NCI-H524 (cell line): Measurements from ENCODE around the gene DIAPH2.
"Not testable (repeated sequence)": the region's sequence is repeated elsewhere in the genome, so short reads cannot be mapped to it uniquely, and the experiment has no call there.

ENCODE experiments used
- DNase-seq, 2 experiments: peaks; one replicate each; lab custom pipeline; 2025; lab: John Stamatoyannopoulos, UW

DIAPH2 gene

GRCh38 chrX:97387004-97387403 is 702.4 kb downstream of the DIAPH2 start:
- no peak for DNase-seq

DNA sequence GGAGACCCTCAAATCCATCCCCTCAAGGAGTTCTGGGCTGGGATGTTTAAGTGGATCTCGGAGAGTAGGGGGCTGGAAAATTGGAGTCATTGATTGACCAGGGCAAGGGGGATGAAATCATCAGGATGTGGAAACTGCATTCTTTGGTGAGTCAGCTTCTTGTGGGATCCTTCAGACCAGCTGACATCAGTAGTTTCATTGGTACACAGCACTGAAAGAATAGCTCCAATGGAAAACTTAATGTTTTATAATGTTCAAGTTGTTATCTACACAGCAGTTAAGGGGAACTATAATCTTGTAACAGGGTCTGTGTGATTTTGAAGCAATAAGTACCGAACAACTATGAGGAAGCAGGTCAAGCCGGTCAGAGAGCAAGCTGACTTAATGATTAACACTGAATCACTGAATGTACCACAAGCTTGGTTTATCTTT is 705.1 kb downstream of the DIAPH2 start:
- DNase-seq = no peak

- no peak for DNase-seq
Observed at GRCh38 chrX:97397371-97397770, 712.7 kb downstream of the DIAPH2 start.

GRCh38 chrX:97398030-97398551 is 713.4 kb downstream of the DIAPH2 start:
- no peak for DNase-seq

DNA sequence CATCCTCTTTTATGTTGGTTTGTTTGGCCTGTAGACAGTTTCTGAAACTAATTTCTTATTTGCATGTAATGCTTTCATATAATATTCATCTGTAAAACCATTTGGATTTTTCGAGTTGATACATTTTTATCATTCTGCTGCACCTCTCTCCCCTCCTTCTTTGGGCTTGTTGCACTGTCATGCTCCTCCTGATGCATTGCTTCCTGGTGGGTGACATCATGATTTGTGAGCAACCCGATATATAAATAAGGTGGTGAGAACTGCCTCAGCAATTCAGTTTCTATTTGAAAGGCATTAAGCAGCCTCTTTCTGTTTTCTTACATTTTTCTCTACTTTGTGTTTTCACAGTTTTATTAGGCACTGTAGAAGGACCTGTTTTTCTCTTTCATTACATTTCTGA is 714.8 kb downstream of the DIAPH2 start:
- no peak for DNase-seq

GRCh38 chrX:97400492-97400891 is 715.9 kb downstream of the DIAPH2 start:
- no peak for DNase-seq

- DNase-seq = no peak
Observed at GRCh38 chrX:97401154-97401553, 716.5 kb downstream of the DIAPH2 start.

DNA sequence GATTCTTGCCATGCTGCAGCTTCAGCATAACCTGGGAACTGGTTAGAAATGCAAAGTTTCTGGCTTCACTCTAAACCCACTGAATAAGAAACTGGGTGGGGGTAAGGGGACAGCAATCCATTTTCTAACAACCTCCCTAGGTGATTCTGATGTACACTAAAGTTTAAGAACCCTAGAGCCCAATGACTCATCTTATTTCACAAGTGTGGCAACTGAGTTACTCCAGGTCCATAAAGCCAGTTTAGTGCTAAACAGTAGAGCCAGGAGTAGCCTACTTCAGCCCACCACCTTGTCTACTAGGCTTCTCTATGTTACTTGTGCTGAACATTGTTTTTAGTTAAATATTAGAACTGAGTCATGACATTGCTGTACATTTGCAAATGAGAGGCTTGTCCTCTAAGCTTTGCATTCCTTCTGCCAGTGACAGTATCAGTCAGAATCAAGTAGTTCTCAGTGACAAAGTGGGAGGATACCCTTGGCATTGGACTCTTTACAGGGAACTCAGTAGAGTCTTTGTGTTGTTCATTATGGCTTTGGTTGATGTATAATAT is 717.0 kb downstream of the DIAPH2 start:
- DNase-seq = no peak

GRCh38 chrX:97402333-97402732 is 717.7 kb downstream of the DIAPH2 start:
- no peak for DNase-seq

GRCh38 chrX:97402903-97403302 is 718.3 kb downstream of the DIAPH2 start:
- no peak for DNase-seq

DNA sequence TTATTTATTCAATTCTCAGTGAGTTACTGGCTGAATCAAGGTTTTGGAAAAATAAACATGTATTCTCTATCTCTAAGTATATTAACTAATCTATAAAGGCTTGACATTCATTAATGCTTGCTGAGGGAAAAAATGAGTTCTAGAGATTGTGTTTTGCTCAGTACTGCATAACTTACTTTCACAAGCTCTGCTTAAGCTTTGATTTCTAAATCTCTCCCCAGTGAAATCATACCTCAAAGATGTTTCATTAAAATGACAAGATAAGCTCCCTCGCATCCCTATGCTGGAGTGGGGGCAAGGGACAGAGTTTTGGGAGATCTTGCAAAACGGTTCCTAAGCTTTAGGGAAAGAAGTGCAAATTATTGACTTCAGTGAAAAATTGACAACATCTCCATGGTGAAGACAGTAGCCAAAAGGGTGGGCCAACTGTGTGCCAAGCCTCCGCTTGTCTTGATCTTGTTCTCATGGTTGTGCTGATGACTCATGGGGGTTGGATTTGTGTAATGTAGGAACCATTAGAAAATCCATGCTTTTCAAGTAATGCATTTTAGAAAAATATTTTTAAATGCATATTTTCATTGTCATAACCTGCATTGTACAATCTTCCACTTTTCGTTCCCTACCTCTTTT is 720.5 kb downstream of the DIAPH2 start:
- no peak for DNase-seq

DNA sequence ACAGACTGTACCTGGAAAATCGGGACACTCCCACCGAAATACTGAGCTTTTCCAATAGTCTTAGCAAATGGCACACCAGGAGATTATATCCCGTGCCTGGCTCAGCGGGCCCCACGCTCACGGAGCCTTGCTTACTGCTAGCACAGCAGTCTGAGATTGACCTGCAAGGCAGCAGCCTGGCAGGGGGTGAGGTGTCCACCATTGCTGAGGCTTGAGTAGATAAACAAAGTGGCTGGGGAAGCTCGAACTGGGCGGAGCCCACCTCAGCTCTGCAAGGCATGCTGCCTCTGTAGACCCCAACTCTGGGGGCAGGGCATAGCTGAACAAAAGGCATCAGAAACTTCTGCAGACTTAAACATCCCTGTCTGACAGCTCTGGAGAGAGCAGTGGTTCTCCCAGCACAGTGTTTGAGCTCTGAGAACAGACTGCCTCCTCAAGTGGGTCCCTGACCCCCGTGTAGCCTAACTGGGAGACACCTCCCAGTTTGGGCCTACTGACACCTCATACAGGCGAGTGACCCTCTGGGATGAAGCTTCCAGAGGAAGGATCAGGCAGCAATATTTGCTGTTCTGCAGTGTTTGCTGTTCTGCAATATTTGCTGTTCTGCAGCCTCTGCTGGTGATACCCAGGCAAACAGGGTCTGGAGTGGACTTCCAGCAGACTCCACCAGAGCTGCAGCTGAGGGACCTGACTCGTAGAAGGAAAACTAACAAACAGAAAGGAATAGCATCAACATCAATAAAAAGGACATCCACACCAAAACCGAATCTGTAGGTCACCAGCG is 725.2 kb downstream of the DIAPH2 start:
- not testable (repeated sequence) for DNase-seq

GRCh38 chrX:97416461-97416860 is 731.8 kb downstream of the DIAPH2 start:
- no peak for DNase-seq

- DNase-seq = no peak
Observed at GRCh38 chrX:97429101-97429500, 744.5 kb downstream of the DIAPH2 start.

GRCh38 chrX:97431281-97431680 is 746.6 kb downstream of the DIAPH2 start:
- DNase-seq = no peak

- peak in 1 of 2 experiments; percentile 1 for DNase-seq
Observed at GRCh38 chrX:97446298-97446882, 761.7 kb downstream of the DIAPH2 start.

- no peak for DNase-seq
Observed at GRCh38 chrX:97447306-97447705, 762.7 kb downstream of the DIAPH2 start.

- DNase-seq = no peak
Observed at GRCh38 chrX:97452283-97452682, 767.6 kb downstream of the DIAPH2 start.

DNA sequence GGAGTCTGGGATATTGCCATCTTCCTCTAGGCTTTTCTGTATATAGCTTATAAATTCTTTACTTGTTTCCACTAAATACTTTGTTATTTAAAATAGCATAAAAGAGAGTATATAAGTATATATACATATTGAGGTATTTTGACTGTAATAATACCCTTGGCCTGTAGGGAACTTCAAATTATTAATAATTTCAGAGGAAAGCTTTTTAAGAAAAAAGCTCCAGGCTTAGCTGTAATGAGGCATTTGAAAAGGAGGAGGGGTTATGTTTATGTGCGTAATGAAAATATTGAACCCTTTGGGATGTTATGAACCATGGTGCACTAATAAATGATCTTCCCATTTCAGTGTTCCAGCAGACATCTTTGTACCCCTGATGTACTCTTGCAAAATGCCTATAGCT is 777.1 kb downstream of the DIAPH2 start:
- DNase-seq = no peak

GRCh38 chrX:97471071-97471470 is 786.4 kb downstream of the DIAPH2 start:
- no peak for DNase-seq

GRCh38 chrX:97474933-97475332 is 790.3 kb downstream of the DIAPH2 start:
- DNase-seq = no peak

GRCh38 chrX:97479106-97479890 is 794.7 kb downstream of the DIAPH2 start:
- DNase-seq = no peak
